KMS-11 (cell line): ENCODE measurements around the gene FAM216A.

Source experiments
- H2AFZ ChIP-seq: fragments of 200-600 bp; sonication (generic); 2 replicates; pipeline ENCODE4 v1.6.1; 2016; ENCODE audit warnings: antibody characterized with exemption, mixed run types, low read depth
- H3K27ac ChIP-seq: fragments of 200-600 bp; sonication (generic); 2 replicates; pipeline ENCODE4 v1.6.1; 2016; ENCODE audit warnings: mild to moderate bottlenecking, mixed run types
- H3K27me3 ChIP-seq: fragments of 200-600 bp; sonication (generic); 2 replicates; pipeline ENCODE4 v1.6.1; 2017; ENCODE audit warnings: mild to moderate bottlenecking, low read depth, mixed run types, moderate library complexity; ENCODE audit not compliant: insufficient read depth
- H3K36me3 ChIP-seq: fragments of 200-600 bp; sonication (generic); 2 replicates; pipeline ENCODE4 v1.6.1; 2017; ENCODE audit warnings: mild to moderate bottlenecking, mixed run types; ENCODE audit not compliant: insufficient read depth
- H3K4me1 ChIP-seq: fragments of 200-600 bp; sonication (generic); 2 replicates; pipeline ENCODE4 v1.6.1; 2016; ENCODE audit warnings: mild to moderate bottlenecking, low read depth, mixed run types; ENCODE audit not compliant: poor library complexity, severe bottlenecking
- H3K4me2 ChIP-seq: fragments of 200-600 bp; sonication (generic); 2 replicates; pipeline ENCODE4 v1.7.0; 2016; ENCODE audit warnings: mild to moderate bottlenecking, mixed run types
- H3K4me3 ChIP-seq: fragments of 200-600 bp; sonication (generic); IDR thresholded peaks from 2 replicates; pipeline ENCODE4 v1.6.1; 2017; ENCODE audit warnings: low read depth, low read length, mixed read lengths; ENCODE audit not compliant: insufficient read depth
- H3K79me2 ChIP-seq: fragments of 200-600 bp; sonication (generic); 2 replicates; pipeline ENCODE4 v1.6.1; 2016; ENCODE audit warnings: low read depth, mixed run types; ENCODE audit not compliant: insufficient read depth
- H3K9ac ChIP-seq: fragments of 200-600 bp; sonication (generic); 2 replicates; pipeline ENCODE4 v1.6.1; 2016; ENCODE audit warnings: mild to moderate bottlenecking, mixed run types
- H4K20me1 ChIP-seq: fragments of 200-600 bp; sonication (generic); 2 replicates; pipeline ENCODE4 v1.6.1; 2016; ENCODE audit warnings: mild to moderate bottlenecking, mixed run types; ENCODE audit not compliant: insufficient read depth
- TF ChIP-seq, protein P1 (sequence below): fragments of 200-600 bp; sonication (generic); conservative IDR thresholded peaks from 2 replicates; pipeline ENCODE4 v1.6.1; 2017; ENCODE audit warnings: low read depth, mild to moderate bottlenecking, antibody characterized with exemption, low read length, moderate library complexity, mixed read lengths

Gene FAM216A

DNA sequence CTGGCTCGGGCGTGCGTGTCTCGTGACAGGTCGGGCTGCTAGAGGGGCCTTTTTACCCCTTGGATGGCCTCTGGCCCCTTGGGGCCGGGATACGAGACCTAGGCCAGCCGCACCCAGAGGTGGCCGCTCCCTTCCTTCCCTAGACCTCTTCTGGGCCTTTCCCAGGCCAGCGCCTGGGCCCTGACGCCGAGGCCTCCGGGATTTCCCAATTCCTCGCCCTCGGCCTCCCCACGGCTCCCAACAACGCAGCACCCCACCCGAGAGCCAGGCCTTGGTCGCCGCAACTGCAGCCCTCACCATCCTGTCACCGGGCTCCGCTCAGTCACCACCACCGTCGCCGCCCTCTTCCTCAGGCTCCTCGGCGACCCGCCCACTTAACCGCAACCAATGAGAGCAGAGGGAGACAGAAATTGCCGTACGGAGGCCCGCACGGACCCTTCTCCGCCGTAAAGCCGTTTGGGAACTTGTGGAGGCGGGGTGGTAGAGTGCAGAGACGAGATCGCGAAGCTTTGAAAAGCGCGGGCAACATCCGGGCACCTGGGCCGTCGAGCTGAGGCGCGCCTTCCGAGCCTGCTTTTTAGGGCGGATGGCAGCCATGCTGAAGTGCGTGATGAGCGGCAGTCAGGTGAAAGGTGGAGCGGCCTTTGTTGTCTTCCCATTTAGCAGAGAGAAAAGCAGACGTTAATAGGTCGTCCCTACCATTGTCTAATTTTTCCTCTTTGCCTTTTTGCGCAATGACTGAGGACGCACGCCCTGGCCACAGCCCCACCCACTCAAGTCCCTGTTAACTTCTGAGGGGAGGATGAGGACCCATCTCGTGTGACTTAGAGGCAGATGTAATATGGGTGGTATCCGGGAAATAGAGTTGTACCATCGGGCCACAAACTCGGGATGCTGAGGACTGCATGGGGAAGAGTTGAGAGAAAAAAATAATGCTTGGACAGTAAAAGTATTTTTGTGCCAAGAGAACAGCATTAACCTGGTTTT is 33.4 kb downstream of the FAM216A start, which contains the start of the genes RAD9B and VPS29:
RAD9B (plus strand) TSS at position 580 of the 987 bp plus-strand sequence; CDS start at position 587, 7 bp downstream.
VPS29 (minus strand) TSS at position 360 of the 987 bp plus-strand sequence; CDS start at position 300, 60 bp downstream.
- H3K4me1 ChIP-seq: peaks cover 19% of the 10 kb centered on the region
- H3K36me3 ChIP-seq: no peaks in the 10 kb centered on the region
- H3K4me2 ChIP-seq: peak within 1 kb of the TSS; percentile 48
- H4K20me1 ChIP-seq: no peaks in the 10 kb centered on the region
- TF ChIP-seq, protein P1, sequence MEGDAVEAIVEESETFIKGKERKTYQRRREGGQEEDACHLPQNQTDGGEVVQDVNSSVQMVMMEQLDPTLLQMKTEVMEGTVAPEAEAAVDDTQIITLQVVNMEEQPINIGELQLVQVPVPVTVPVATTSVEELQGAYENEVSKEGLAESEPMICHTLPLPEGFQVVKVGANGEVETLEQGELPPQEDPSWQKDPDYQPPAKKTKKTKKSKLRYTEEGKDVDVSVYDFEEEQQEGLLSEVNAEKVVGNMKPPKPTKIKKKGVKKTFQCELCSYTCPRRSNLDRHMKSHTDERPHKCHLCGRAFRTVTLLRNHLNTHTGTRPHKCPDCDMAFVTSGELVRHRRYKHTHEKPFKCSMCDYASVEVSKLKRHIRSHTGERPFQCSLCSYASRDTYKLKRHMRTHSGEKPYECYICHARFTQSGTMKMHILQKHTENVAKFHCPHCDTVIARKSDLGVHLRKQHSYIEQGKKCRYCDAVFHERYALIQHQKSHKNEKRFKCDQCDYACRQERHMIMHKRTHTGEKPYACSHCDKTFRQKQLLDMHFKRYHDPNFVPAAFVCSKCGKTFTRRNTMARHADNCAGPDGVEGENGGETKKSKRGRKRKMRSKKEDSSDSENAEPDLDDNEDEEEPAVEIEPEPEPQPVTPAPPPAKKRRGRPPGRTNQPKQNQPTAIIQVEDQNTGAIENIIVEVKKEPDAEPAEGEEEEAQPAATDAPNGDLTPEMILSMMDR: no peak
- H2AFZ ChIP-seq: peak within 1 kb of the TSS; percentile 69
- H3K9ac ChIP-seq: peak within 1 kb of the TSS; percentile 69; the same call in 1 of the 2 replicates
- H3K27ac ChIP-seq: peak within 1 kb of the TSS; percentile 57
- peaks cover 25% of the 10 kb centered on the region; the same call in 1 of the 2 replicates for H3K79me2 ChIP-seq
- H3K4me3 ChIP-seq: no peak within 1 kb of the TSS
- no peaks in the 10 kb centered on the region for H3K27me3 ChIP-seq

GRCh38 chr12:110503432-110503831 is 34.8 kb downstream of the FAM216A start:
- no peak overlapping the region for H3K4me2 ChIP-seq
- H3K27ac ChIP-seq: no peak overlapping the region
- H3K4me1 ChIP-seq: peaks cover 19% of the 10 kb centered on the region
- H3K79me2 ChIP-seq: peaks cover 25% of the 10 kb centered on the region; the same call in 1 of the 2 replicates
- no peaks in the 10 kb centered on the region for H3K36me3 ChIP-seq
- TF ChIP-seq, protein P1: no peak
- H3K4me3 ChIP-seq: no peak overlapping the region
- H3K27me3 ChIP-seq: no peaks in the 10 kb centered on the region
- no peaks in the 10 kb centered on the region for H4K20me1 ChIP-seq
- no peak overlapping the region for H3K9ac ChIP-seq
- no peak overlapping the region for H2AFZ ChIP-seq

- no peaks in the 10 kb centered on the region for H3K36me3 ChIP-seq
- no peak overlapping the region for H3K9ac ChIP-seq
- H3K4me2 ChIP-seq: no peak overlapping the region
- peaks cover 11% of the 10 kb centered on the region for H3K4me1 ChIP-seq
- H3K27ac ChIP-seq: no peak overlapping the region
- H4K20me1 ChIP-seq: no peaks in the 10 kb centered on the region
- TF ChIP-seq, protein P1: no peak
- H2AFZ ChIP-seq: no peak overlapping the region
- H3K27me3 ChIP-seq: no peaks in the 10 kb centered on the region
- H3K79me2 ChIP-seq: peaks cover 13% of the 10 kb centered on the region; the same call in 1 of the 2 replicates
- H3K4me3 ChIP-seq: no peak overlapping the region
These were observed 36.7 kb downstream of the FAM216A start for GRCh38 chr12:110505332-110505731.

- no peak overlapping the region for H2AFZ ChIP-seq
- H3K79me2 ChIP-seq: no peaks in the 10 kb centered on the region
These were observed 39.5 kb downstream of the FAM216A start for GRCh38 chr12:110508071-110508586.

More at GRCh38 chr12:110508071-110508586, 39.5 kb downstream of the FAM216A start:
- Histone ChIP-seq H3K27ac (no peak overlapping the region), H3K27me3 (no peaks in the 10 kb centered on the region), H3K4me2 (no peak overlapping the region), H3K9ac (no peak overlapping the region), H4K20me1 (no peaks in the 10 kb centered on the region), H3K4me3 (no peak overlapping the region), H3K36me3 (no peaks in the 10 kb centered on the region), H3K4me1 (no peaks in the 10 kb centered on the region)
- TF ChIP-seq, protein P1: no peak
